ENCODE results near the gene ESRRA.

Gene ESRRA

DNA sequence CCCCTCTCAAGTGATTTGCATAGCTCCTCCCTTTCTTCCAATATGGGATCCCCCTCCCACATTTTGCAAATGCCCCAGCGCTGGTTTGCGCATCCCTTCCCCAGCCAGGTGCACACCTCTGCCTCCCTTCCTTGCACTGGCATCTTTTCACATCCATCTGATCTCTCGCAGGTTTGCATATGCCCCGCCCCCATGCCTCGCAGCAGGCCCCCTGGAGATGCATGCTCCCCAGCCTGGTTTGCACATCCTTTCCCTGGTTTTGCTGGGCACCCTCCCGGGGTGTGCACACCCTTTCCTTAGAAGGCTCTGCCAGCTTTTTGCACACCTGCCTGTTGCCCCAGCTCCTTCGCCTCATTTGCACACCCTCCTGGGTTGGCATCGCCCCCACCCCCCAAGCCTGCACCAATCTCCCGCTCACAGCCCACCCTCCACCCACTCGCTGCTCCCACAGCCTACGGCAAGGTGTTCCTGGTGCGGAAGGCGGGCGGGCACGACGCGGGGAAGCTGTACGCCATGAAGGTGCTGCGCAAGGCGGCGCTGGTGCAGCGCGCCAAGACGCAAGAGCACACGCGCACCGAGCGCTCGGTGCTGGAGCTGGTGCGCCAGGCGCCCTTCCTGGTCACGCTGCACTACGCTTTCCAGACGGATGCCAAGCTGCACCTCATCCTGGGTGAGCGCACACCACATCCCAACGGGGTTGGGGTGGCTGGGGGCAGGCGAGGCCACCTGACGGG is 54.6 kb downstream of the ESRRA start:
- H3K4me3 ChIP-seq (replicated peaks; ENCODE audit: low read depth, low read length), result peak overlapping the region; percentile 86
- TF ChIP-seq, protein P1, sequence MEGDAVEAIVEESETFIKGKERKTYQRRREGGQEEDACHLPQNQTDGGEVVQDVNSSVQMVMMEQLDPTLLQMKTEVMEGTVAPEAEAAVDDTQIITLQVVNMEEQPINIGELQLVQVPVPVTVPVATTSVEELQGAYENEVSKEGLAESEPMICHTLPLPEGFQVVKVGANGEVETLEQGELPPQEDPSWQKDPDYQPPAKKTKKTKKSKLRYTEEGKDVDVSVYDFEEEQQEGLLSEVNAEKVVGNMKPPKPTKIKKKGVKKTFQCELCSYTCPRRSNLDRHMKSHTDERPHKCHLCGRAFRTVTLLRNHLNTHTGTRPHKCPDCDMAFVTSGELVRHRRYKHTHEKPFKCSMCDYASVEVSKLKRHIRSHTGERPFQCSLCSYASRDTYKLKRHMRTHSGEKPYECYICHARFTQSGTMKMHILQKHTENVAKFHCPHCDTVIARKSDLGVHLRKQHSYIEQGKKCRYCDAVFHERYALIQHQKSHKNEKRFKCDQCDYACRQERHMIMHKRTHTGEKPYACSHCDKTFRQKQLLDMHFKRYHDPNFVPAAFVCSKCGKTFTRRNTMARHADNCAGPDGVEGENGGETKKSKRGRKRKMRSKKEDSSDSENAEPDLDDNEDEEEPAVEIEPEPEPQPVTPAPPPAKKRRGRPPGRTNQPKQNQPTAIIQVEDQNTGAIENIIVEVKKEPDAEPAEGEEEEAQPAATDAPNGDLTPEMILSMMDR (IDR thresholded peaks at IDR 0.05; ENCODE audit: low read length, missing control alignments), result no peak
- DNase-seq (ENCODE audit: low read depth), result no peak

DNA sequence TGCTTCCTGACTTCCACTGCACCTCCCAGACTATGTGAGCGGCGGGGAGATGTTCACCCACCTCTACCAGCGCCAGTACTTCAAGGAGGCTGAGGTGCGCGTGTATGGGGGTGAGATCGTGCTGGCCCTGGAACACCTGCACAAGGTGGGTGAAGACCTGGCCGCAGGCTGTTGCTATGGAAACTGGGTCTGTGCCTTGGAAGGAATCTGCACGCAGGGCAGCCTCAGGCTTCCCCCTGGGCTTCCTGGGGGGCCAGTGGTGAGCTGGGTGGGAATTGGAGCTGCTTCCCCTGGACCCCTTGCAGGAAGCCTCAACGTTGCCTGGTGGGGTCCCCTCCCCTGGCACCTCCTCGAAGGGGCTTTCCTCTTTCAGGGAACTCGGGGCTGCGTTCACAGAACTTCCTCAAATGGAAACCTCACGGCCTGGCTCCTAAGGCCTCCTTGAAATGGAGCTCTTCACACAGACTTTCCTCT is 55.2 kb downstream of the ESRRA start:
- TF ChIP-seq, protein P1 (IDR thresholded peaks at IDR 0.05; ENCODE audit: low read length, missing control alignments), result no peak
- H3K4me3 ChIP-seq (replicated peaks; ENCODE audit: low read depth, low read length), result no peak overlapping the region
- DNase-seq (ENCODE audit: low read depth), result no peak

DNA sequence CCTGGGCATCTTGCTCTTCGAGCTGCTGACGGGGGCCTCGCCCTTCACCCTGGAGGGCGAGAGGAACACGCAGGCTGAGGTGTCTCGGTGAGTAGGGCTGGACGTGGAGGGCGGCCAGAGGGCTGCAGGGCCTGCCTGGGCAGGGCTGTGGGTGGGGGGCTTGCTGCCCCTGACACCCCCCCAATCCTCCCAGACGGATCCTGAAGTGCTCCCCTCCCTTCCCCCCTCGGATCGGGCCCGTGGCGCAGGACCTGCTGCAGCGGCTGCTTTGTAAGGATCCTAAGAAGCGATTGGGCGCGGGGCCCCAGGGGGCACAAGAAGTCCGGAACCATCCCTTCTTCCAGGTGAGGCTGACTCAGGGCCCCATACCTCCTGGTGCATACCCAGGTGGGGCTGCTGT is 56.3 kb downstream of the ESRRA start:
- no peak for DNase-seq (ENCODE audit: low read depth)
- TF ChIP-seq, protein P1 (IDR thresholded peaks at IDR 0.05; ENCODE audit: low read length, missing control alignments), result no peak
- no peak overlapping the region for H3K4me3 ChIP-seq (replicated peaks; ENCODE audit: low read depth, low read length)

DNA sequence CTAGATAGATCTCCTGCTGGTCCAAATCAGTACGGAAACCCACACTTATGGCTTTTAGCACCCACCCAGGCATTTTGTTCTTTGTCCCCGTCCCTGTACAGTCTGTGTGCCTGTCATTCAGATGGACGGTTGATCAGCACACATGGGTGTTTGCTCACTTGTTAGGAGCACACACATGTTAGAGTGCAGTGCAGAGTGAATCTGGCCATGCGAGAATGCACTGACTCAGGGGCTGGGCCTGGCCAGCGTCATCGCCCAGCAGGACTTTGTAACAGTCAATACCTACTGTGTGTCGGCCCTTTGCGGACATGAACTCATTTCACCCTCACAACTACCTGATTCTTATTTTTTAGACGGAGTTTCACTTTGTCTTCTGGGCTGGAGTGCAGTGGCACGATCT is 57.0 kb downstream of the ESRRA start:
- no peak overlapping the region for H3K4me3 ChIP-seq (replicated peaks; ENCODE audit: low read depth, low read length)
- TF ChIP-seq, protein P1 (IDR thresholded peaks at IDR 0.05; ENCODE audit: low read length, missing control alignments), result no peak
- no peak for DNase-seq (ENCODE audit: low read depth)

DNA sequence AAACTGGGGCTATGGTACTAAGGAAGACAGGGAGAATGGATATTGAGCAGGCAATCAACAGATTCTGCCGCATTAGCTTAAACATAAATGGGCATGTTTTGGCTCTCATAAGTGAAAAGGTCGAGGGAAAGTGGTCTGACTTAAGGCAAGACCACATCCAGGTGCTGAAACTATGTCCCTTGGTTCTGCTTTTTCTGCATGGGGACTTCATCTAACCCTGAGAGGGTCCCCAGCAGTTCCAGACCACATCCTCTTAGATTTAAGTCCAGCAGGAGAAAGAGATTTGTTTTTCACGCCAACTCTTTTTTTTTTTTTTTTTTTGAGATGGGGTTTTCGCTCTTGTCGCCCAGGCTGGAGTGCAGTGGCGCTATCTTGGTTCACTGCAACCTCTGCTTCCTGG is 59.1 kb downstream of the ESRRA start:
- no peak overlapping the region for H3K4me3 ChIP-seq (replicated peaks; ENCODE audit: low read depth, low read length)
- DNase-seq (ENCODE audit: low read depth), result no peak
- TF ChIP-seq, protein P1 (IDR thresholded peaks at IDR 0.05; ENCODE audit: low read length, missing control alignments), result no peak

DNA sequence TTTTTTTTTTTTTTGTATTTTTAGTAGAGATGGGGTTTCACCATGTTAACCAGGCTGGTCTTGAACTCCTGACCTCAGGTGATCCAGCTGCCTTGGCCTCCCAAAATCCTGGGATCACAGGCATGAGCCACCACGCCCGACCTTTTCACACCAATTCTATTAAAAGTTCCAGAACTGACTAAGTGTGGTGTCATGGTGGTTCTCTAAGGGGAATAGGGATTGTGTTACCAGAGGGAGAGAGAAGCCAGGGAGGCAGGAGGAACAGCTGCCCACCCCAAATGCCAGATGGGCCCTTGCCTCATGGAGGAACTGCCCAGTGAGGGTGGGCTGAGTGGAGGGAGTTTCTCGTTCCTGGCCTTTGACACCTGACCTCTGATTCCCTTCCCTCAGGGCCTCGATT is 59.6 kb downstream of the ESRRA start:
- no peak overlapping the region for H3K4me3 ChIP-seq (replicated peaks; ENCODE audit: low read depth, low read length)
- TF ChIP-seq, protein P1 (IDR thresholded peaks at IDR 0.05; ENCODE audit: low read length, missing control alignments), result no peak
- no peak for DNase-seq (ENCODE audit: low read depth)

Data from fibroblast of pulmonary artery (primary cell).